NB4 (cell line): ENCODE results near the gene S100A9.

ENCODE experiments used
- DNase-seq: peaks from one replicate; pipeline ENCODE4 v3.0.0; 2010; ENCODE audit warnings: low read depth
- H3K4me3 ChIP-seq: one replicate; pipeline ENCODE4 v1.5.1; 2011; ENCODE audit warnings: mild to moderate bottlenecking, low read depth, low read length, moderate library complexity
- MAX ChIP-seq: IDR thresholded peaks from 2 replicates; pipeline ENCODE4 v1.6.1; 2011; ENCODE audit warnings: low read depth, low read length
- MYC ChIP-seq: IDR thresholded peaks from 2 replicates; pipeline ENCODE4 v1.6.1; 2011; ENCODE audit warnings: low read depth, low read length
- POLR2A ChIP-seq: IDR thresholded peaks from 2 replicates; pipeline ENCODE4 v1.6.1; 2011; ENCODE audit warnings: mild to moderate bottlenecking; ENCODE audit not compliant: insufficient read length; ENCODE audit errors: extremely low read depth
- TF ChIP-seq, protein P1 (sequence below): IDR thresholded peaks from one replicate; pipeline ENCODE4 v1.5.1; 2012; ENCODE audit warnings: low read depth, low read length

The S100A9 gene

DNA sequence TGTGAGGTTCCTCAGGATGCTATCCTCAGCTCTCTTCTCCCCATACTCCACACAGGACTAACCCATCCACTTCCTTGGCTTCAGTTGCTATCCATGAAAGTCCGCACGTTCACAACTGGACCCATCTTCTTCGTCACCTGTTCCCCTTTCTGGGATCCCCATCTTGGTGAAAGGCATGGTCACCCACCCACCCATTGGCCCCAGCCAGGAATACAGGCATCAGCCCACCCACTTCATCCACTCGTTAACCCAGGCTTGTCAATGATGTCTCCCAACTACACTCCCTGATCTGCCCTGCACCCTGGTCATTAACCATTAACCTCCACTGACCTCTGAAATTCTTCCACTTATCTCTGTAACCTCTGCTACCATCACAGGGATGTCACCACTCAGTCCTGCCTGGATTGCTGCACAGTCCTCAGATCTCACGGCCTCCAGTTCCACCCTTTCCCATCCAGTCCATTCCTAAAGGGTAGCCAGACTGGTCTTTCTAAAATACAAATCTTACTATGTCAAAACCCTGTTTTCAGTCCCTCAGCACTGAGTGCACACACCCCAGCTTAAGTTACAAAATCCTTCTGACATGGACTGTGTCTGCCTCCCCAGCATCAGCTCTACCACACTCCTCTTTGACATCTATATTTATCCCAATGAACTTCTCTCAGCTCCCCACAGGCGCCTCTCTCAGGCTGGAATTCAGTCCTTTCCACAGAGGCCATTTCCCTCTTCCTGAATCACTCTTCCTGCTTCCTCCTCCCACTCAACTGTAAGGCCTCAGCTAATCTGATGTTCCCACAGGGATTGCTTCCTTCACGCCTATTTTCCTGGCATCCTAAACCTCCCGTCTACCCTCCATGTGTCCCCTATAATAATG is 19.4 kb upstream of the S100A9 start:
- DNase-seq = no peak
- H3K4me3 ChIP-seq = no peak overlapping the region
- no peak for TF ChIP-seq POLR2A
- no peak for TF ChIP-seq MYC
- TF ChIP-seq, protein P1, sequence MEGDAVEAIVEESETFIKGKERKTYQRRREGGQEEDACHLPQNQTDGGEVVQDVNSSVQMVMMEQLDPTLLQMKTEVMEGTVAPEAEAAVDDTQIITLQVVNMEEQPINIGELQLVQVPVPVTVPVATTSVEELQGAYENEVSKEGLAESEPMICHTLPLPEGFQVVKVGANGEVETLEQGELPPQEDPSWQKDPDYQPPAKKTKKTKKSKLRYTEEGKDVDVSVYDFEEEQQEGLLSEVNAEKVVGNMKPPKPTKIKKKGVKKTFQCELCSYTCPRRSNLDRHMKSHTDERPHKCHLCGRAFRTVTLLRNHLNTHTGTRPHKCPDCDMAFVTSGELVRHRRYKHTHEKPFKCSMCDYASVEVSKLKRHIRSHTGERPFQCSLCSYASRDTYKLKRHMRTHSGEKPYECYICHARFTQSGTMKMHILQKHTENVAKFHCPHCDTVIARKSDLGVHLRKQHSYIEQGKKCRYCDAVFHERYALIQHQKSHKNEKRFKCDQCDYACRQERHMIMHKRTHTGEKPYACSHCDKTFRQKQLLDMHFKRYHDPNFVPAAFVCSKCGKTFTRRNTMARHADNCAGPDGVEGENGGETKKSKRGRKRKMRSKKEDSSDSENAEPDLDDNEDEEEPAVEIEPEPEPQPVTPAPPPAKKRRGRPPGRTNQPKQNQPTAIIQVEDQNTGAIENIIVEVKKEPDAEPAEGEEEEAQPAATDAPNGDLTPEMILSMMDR = no peak
- TF ChIP-seq MAX = no peak

- TF ChIP-seq MAX (no peak), POLR2A (no peak), MYC (no peak)
- TF ChIP-seq, protein P1 = no peak
- peak; percentile 38 for DNase-seq
- H3K4me3 ChIP-seq = no peak overlapping the region
These were observed 17.9 kb upstream of the S100A9 start for GRCh38 chr1:153339802-153340201.

DNA sequence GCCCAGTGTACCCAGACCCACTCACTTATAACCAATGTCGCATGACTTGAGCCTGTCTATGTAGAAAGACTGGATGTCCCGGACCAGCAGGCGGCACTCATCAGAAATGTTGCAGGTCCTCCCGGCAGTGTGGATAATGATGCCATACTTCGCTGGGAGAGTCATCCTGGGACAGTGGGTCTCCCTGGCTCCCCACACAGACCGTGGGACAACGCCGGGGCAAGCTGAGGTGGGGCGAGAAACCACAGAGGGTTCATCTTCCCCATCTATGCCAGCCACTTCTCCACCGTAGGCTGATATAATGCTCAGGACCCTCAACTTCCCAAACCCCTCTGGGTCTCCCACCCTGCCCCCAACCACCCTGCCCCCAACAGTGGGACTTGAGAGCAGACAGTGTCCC is 17.3 kb upstream of the S100A9 start:
- no peak overlapping the region for H3K4me3 ChIP-seq
- TF ChIP-seq MAX (no peak), MYC (no peak)
- TF ChIP-seq, protein P1 = no peak
- DNase-seq = no peak

GRCh38 chr1:153341431-153341934 is 16.2 kb upstream of the S100A9 start:
- no peak overlapping the region for H3K4me3 ChIP-seq
- no peak for DNase-seq
- TF ChIP-seq MAX (no peak), MYC (no peak), POLR2A (no peak)
- TF ChIP-seq, protein P1 = no peak

DNA sequence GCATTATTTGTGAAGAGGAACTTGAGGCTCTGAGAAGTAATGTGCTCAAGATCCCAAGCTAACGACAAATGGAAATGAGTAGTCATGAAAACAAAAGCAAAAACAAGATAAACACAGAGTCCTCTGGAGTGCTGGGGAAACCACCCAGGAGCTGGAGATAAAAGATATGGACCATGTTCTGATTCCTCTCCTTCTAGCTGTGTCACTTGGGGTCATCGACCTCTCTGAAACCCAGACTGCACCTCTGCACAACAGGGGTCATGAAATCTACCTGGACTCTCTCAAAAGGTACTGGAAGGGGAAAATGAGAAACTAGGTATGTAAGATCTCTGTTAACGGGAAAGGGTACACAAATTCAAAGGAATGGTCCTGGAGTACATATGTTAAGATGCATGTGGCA is 15.5 kb upstream of the S100A9 start:
- TF ChIP-seq, protein P1 = no peak
- TF ChIP-seq MAX = no peak
- TF ChIP-seq MYC = no peak
- no peak for TF ChIP-seq POLR2A
- no peak overlapping the region for H3K4me3 ChIP-seq
- DNase-seq = no peak
